Activated T-helper 1 cell treated with anti-CD3 and anti-CD28 coated beads, Interleukin-12 subunit alpha, Interleukin-12 subunit beta, Interleukin-2, Interleukin-4 antibody, amounts not matched to agents 30 ng/mL and 10 ng/mL and 1 ng/mL, durations not matched to agents 14 hours and 24 hours and 36 hours (primary cell): Measurements from ENCODE around the gene MARCHF3. TPM values are rescaled to one million over a fixed set of nuclear protein-coding genes. Genes with fewer than 3 reads are reported as not detected.
"Not testable (repeated sequence)": the region's sequence is repeated elsewhere in the genome, so short reads cannot be mapped to it uniquely, and the experiment has no call there.

Experiments
- DNase-seq: peaks from one replicate; pipeline ENCODE4 v3.0.0; 2021; ENCODE audit warnings: low spot score
- H3K27ac Mint-ChIP-seq: one replicate; pipeline ENCODE4 v1.8.0; 2021; ENCODE audit warnings: mild to moderate bottlenecking, mixed read lengths
- H3K27me3 Mint-ChIP-seq: one replicate; pipeline ENCODE4 v1.8.0; 2022; ENCODE audit warnings: mild to moderate bottlenecking, moderate library complexity, mixed read lengths; ENCODE audit not compliant: insufficient read depth
- H3K36me3 Mint-ChIP-seq: one replicate; pipeline ENCODE4 v1.8.0; 2021; ENCODE audit warnings: low read depth, mixed read lengths
- H3K4me1 Mint-ChIP-seq: one replicate; pipeline ENCODE4 v1.8.0; 2021; ENCODE audit warnings: low read depth, mixed read lengths
- H3K4me3 Mint-ChIP-seq: one replicate; pipeline ENCODE4 v1.8.0; 2021; ENCODE audit warnings: mild to moderate bottlenecking, moderate library complexity, mixed read lengths
- H3K9me3 Mint-ChIP-seq: one replicate; pipeline ENCODE4 v1.8.0; 2021; ENCODE audit warnings: mixed read lengths
- intact Hi-C: fragments of 100-400 bp; cut with micrococcal nuclease; formaldehyde crosslinking; loops from one replicate; pipeline ENCODE4 v1.15.1; 2024
- total RNA-seq: library from RNA; stranded (reverse); gene quantifications from 2 replicates; pipeline ENCODE4 v1.2.3, GENCODE V29; 2022

The MARCHF3 gene
- total RNA-seq, 1 donor from 2014 or later, result 5.9 TPM

- no peak overlapping the region for H3K4me3 Mint-ChIP-seq
- no peaks in the 10 kb centered on the region for H3K4me1 Mint-ChIP-seq
- H3K27me3 Mint-ChIP-seq, result no peaks in the 10 kb centered on the region
- H3K36me3 Mint-ChIP-seq, result no peaks in the 10 kb centered on the region
- intact Hi-C loops, result no loop called here
- no peaks in the 10 kb centered on the region for H3K9me3 Mint-ChIP-seq
- H3K27ac Mint-ChIP-seq, result no peak overlapping the region
- no peak for DNase-seq
Observed at GRCh38 chr5:126924331-126925033, 105.9 kb downstream of the MARCHF3 start.

DNA sequence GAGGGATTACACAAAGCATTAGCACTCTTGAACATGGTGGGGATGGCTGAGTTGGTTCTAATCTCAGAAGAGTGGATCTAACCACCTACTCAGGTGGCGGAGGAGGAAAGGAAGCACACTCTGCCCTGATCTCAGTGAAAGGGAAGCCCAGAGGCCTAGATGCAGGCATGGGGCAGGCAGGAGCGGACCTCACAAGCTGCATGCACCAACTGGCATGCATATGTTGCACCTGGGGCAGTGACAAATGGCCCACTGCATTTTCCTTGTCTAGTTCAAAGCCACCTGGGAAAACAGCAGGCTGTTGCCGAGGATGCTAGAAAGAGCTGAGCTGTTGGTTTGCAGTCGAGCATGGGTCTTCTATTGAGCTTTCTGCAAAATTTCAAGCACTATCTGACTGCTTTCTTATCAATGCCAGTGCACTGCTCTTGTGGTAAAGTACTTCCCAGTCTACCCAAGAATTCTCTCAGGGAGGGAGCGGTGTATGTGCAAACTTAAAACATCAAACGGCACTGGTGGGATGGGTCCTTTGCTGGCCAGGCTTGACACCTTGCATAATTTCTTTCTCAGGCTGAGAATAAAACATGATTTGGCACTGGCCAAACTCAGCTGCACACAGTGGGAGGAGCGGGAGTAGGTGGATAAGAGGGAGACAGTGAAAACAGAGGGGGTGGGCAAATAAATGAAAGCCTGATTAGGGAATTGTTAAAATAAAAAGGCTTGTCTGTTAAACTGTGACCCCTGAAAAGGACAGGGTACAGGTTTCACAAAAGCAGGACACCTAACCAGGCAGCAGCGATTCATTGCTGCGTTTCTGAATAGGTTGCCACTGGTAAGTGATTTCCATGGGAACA lies 108.9 kb downstream of the MARCHF3 start:
- no peak for DNase-seq
- Mint-ChIP-seq H3K36me3 (no peaks in the 10 kb centered on the region), H3K4me3 (no peak overlapping the region), H3K27me3 (no peaks in the 10 kb centered on the region), H3K9me3 (no peaks in the 10 kb centered on the region), H3K27ac (no peak overlapping the region), H3K4me1 (no peaks in the 10 kb centered on the region)
- intact Hi-C loops, result no loop called here

DNA sequence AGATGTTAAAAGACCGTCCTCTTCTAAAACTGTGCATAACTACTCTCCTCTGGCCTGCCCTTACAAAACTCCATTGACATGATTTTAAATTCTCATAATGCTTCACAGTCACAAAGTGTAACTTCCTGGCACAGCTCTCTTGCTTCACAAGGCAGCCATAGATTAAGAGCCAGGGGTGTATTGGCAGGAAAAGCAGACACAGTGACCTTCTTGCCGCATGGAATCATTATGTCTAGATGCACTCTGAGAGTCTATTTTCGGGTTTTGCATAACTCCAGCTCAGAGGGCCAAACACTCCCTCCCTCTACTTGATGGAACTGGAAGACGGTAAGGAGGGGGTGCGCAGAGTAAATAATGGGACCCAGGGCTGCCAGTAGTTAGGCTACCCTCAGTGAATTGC lies 110.1 kb downstream of the MARCHF3 start:
- Mint-ChIP-seq H3K4me3 (no peak overlapping the region), H3K9me3 (no peaks in the 10 kb centered on the region), H3K27ac (no peak overlapping the region), H3K27me3 (no peaks in the 10 kb centered on the region), H3K36me3 (no peaks in the 10 kb centered on the region), H3K4me1 (no peaks in the 10 kb centered on the region)
- intact Hi-C loops, result no loop called here
- no peak for DNase-seq

DNA sequence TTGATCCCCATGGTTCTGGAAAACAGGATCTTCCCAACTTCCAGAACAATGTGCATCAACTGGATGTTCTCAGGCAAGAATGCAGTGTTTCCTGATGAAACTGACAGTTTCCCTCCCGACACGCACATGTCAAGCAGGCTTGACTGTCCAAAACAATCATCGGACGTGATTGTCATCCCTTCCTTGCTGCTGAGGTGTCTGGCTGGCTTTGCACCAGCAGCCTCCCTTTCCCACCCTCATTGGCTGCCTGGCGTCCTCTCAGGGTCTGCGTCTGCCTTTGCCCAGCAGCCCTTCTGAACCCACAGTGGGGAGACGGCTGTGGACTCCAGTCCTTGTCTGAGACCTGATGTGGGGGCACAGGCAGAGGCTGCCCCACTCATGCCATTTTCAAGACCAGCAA lies 110.8 kb downstream of the MARCHF3 start:
- Mint-ChIP-seq H3K4me1 (no peaks in the 10 kb centered on the region), H3K27me3 (no peaks in the 10 kb centered on the region), H3K36me3 (peaks cover 1% of the 10 kb centered on the region), H3K9me3 (no peaks in the 10 kb centered on the region), H3K27ac (no peak overlapping the region), H3K4me3 (no peak overlapping the region)
- intact Hi-C loops, result no loop called here
- DNase-seq, result no peak

- no peaks in the 10 kb centered on the region for H3K9me3 Mint-ChIP-seq
- H3K27me3 Mint-ChIP-seq, result no peaks in the 10 kb centered on the region
- DNase-seq, result no peak
- H3K4me1 Mint-ChIP-seq, result no peaks in the 10 kb centered on the region
- no peak overlapping the region for H3K4me3 Mint-ChIP-seq
- intact Hi-C loops, result no loop called here
- H3K27ac Mint-ChIP-seq, result no peak overlapping the region
- peaks cover 3% of the 10 kb centered on the region for H3K36me3 Mint-ChIP-seq
Observed at GRCh38 chr5:126918615-126918957, 111.8 kb downstream of the MARCHF3 start.

GRCh38 chr5:126917918-126918614 lies 112.3 kb downstream of the MARCHF3 start:
- Mint-ChIP-seq H3K36me3 (peaks cover 3% of the 10 kb centered on the region), H3K4me3 (no peak overlapping the region), H3K27me3 (no peaks in the 10 kb centered on the region), H3K9me3 (no peaks in the 10 kb centered on the region), H3K27ac (no peak overlapping the region), H3K4me1 (no peaks in the 10 kb centered on the region)
- intact Hi-C loops, result no loop called here
- DNase-seq, result no peak

DNA sequence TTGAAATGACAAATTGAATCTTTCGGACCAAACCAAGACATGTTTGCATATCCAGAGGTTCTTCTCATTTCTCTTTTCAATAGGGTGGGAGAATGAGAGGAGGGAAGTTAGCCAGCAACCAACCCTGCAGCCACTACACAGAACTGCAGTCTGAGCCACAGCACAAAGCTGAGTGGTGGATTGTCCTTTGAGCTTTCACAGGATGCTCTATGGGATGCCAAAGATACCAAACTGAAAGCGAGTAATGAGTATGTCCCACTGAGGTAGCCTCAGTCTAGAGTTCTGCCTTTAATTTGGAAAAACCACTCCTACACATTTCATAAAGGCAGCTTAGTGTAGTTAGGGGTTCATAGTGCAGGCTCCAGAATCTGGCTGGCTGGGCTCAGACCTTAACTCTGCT lies 114.9 kb downstream of the MARCHF3 start:
- no peak for DNase-seq
- intact Hi-C loops, result no loop called here
- no peaks in the 10 kb centered on the region for H3K4me1 Mint-ChIP-seq
- H3K36me3 Mint-ChIP-seq, result peaks cover 14% of the 10 kb centered on the region
- H3K9me3 Mint-ChIP-seq, result peaks cover 5% of the 10 kb centered on the region
- no peak overlapping the region for H3K4me3 Mint-ChIP-seq
- no peaks in the 10 kb centered on the region for H3K27me3 Mint-ChIP-seq
- H3K27ac Mint-ChIP-seq, result no peak overlapping the region

GRCh38 chr5:126914801-126915436 lies 115.4 kb downstream of the MARCHF3 start:
- no peak overlapping the region for H3K4me3 Mint-ChIP-seq
- H3K36me3 Mint-ChIP-seq, result peaks cover 16% of the 10 kb centered on the region
- no peak for DNase-seq
- peaks cover 4% of the 10 kb centered on the region for H3K4me1 Mint-ChIP-seq
- H3K9me3 Mint-ChIP-seq, result peaks cover 11% of the 10 kb centered on the region
- H3K27ac Mint-ChIP-seq, result no peak overlapping the region
- H3K27me3 Mint-ChIP-seq, result no peaks in the 10 kb centered on the region
- intact Hi-C loops, result no loop called here

GRCh38 chr5:126912616-126913200 lies 117.7 kb downstream of the MARCHF3 start:
- Mint-ChIP-seq H3K36me3 (peaks cover 19% of the 10 kb centered on the region), H3K27ac (no peak overlapping the region), H3K4me3 (no peak overlapping the region), H3K4me1 (peaks cover 7% of the 10 kb centered on the region), H3K27me3 (no peaks in the 10 kb centered on the region), H3K9me3 (peaks cover 15% of the 10 kb centered on the region)
- no peak for DNase-seq
- intact Hi-C loops, result no loop called here

- peaks cover 15% of the 10 kb centered on the region for H3K9me3 Mint-ChIP-seq
- no peak overlapping the region for H3K4me3 Mint-ChIP-seq
- intact Hi-C loops, result no loop called here
- H3K27ac Mint-ChIP-seq, result no peak overlapping the region
- no peaks in the 10 kb centered on the region for H3K27me3 Mint-ChIP-seq
- DNase-seq, result no peak
- peaks cover 19% of the 10 kb centered on the region for H3K36me3 Mint-ChIP-seq
- H3K4me1 Mint-ChIP-seq, result peaks cover 7% of the 10 kb centered on the region
Observed at GRCh38 chr5:126911986-126912385, 118.4 kb downstream of the MARCHF3 start.

- Mint-ChIP-seq H3K4me1 (peaks cover 7% of the 10 kb centered on the region), H3K27ac (no peak overlapping the region), H3K27me3 (no peaks in the 10 kb centered on the region), H3K36me3 (peaks cover 19% of the 10 kb centered on the region), H3K4me3 (no peak overlapping the region), H3K9me3 (peaks cover 15% of the 10 kb centered on the region)
- intact Hi-C loops, result no loop called here
- no peak for DNase-seq
Observed at GRCh38 chr5:126909856-126910255, 120.5 kb downstream of the MARCHF3 start.

GRCh38 chr5:126904407-126904806 lies 126.0 kb downstream of the MARCHF3 start:
- H3K36me3 Mint-ChIP-seq, H3K9me3 Mint-ChIP-seq, DNase-seq, H3K27me3 Mint-ChIP-seq, H3K4me1 Mint-ChIP-seq, intact Hi-C loops, H3K27ac Mint-ChIP-seq, H3K4me3 Mint-ChIP-seq: not testable (repeated sequence)
